Cerebellar cortex (tissue), 1 donor: ENCODE results near the gene LRRC51.
"Not testable (repeated sequence)": the region's sequence is repeated elsewhere in the genome, so short reads cannot be mapped to it uniquely, and the experiment has no call there.

ENCODE experiments used
- DNase-seq: peaks from one replicate; pipeline ENCODE4 v3.0.0-alpha.2; 2015; ENCODE audit warnings: low spot score

Gene LRRC51

GRCh38 chr11:72140661-72141060 lies 60.0 kb downstream of the LRRC51 start:
- DNase-seq, result no peak

- no peak for DNase-seq
Measured at GRCh38 chr11:72141066-72141465, 60.4 kb downstream of the LRRC51 start.

- DNase-seq, result not testable (repeated sequence)
Measured at GRCh38 chr11:72142086-72142485, 61.4 kb downstream of the LRRC51 start.

GRCh38 chr11:72142543-72142942 lies 61.9 kb downstream of the LRRC51 start:
- DNase-seq, result not testable (repeated sequence)

GRCh38 chr11:72144807-72145565 lies 64.3 kb downstream of the LRRC51 start:
- no peak for DNase-seq
